GM21576 (cell line): ENCODE data around the gene ANO9.

Experiments used
- ATAC-seq: cut with Tn5 transposase; IDR thresholded peaks from one replicate; pipeline ENCODE4 v1.9.1; 2021; ENCODE audit warnings: mild to moderate bottlenecking, moderate library complexity; ENCODE audit not compliant: unreplicated experiment

ANO9 gene

DNA sequence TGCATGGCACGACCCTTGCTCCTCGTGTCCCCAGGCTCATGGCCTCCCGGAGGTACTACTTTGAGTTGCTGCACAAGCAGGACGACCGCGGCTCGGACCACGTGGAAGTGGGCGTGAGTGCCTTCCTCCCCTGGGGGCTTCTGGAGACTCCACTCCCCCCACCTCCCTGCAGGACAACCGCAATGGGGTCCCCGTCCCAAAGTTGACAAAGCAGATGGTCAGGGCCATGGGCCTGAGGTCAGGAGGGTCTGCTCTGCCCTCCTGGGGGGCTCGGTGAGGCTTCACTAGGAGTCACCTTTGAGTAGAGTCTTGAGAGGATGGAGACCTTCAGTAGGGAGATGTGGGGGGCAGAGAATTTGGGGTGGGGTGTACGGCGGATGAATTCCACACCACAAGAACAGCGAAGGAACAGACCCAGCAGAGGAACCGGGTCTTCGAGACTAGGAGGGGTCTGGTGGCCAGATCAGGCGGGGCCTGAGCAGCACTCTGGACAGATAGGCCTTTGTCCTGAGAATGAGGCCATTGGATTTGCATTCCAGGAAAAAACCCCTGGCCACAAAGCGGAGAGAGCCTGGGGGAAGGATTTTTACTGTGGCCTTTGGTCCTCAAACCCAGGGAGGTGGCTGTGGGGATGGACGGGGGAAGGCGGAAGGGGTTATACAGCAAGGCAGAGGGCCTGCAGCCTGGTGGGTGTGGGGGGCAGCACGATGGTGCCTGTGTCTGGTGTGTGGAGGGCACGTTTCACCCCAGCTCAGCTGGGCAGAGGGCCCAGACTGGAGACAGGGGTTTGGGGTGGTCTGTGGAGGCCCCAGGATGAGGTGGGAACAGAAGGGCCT lies 67.9 kb downstream of the ANO9 start:
- no peak for ATAC-seq

DNA sequence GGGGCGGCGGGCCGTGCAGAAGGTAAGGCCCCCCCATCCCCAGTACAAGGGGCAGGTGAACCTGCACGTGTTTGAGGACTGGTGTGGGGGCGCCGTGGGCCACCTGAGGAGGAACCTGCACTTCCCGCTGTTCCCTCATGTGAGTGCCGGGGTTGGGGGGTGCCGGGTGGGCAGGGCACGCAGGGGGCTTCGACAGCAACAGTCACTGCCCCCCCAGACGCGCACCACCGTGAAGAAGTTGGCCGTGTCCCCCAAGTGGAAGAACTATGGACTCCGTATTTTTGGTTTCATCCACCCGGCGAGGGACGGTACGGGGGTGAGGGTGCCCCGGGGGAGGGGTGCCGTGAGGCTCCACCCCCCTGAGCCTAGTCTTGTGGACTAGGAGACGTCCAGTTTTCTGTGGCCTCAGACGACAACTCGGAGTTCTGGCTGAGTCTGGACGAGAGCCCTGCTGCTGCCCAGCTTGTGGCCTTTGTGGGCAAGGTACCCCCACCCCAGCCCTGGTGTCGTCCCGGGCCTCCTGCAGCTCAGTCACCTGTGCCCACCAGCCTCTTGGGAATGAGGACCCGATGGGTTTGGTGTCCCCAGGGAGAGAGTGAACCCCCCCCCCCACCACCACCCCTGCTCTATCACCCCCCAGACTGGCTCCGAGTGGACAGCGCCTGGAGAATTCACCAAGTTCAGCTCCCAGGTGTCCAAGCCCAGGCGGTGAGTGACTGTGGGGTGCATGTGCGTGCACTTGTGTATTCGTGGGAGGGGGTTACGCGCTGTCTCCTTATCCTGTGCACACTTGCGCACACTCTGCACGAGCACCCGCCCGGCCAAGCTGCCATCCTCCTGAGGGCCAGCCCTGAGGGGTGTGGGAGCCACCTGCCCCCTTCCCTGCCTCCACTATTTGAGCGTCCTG lies 68.7 kb downstream of the ANO9 start:
- no peak for ATAC-seq

DNA sequence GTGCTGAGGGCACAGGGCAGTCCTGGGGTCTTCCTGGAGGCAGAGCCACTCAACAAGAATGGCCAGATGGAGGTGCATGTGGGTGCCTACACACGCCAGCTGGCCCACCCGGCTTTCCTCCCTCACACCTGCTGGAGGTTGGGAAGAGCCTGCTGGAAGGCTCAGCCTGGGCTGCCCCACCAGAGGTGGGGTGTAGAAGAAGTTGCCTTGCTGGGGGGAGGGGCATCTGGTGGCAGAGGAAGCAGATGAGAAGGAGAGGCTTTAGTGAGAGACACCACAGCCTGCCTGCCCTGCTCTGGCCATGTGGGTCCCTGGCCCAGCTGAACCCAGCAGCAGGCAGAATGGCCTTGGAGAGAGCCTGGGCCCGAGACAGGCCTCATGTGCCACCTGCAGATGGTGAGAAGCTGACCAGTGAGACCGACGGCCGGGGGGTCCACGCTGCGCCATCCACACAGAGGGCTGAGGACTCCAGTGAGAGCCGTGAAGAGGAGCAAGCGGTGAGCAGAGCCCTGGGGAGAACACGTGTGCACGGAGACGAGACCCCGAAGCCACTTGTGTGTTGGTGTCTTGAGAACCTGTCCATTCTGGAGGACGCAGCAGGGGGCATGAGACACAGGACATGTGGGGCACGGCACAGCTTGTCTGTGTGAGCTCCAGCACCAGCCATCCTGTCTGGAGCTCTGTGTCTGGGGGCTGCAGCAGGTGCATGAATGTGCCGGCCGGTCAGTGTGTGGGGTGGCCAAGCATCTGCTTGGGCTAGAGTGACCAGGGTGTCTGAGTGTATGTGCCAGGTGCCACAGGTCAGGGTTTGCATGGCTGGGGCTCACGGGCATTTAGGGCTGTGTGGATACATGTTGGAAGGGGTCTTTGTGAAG lies 69.9 kb downstream of the ANO9 start:
- ATAC-seq = no peak

DNA sequence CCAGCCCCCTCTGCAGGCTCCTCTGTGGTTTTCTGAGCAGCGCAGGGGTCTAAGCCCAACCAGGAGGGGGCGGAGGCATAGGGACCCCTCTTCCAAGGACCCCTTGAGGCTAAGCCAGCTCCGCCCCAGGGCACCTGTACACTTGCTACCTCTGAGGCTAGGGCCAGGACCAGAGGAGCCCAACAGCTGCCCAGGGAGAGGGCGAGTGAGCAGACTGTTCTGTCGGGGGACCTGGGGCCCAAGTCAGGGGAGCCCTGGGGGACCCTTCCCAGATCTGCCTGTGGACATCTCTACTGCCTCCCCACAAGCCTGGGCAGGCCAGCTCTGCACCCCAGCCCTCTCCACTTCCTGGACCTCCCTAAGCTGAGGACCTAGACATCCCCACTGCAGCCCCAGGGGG lies 70.8 kb downstream of the ANO9 start:
- ATAC-seq = no peak

DNA sequence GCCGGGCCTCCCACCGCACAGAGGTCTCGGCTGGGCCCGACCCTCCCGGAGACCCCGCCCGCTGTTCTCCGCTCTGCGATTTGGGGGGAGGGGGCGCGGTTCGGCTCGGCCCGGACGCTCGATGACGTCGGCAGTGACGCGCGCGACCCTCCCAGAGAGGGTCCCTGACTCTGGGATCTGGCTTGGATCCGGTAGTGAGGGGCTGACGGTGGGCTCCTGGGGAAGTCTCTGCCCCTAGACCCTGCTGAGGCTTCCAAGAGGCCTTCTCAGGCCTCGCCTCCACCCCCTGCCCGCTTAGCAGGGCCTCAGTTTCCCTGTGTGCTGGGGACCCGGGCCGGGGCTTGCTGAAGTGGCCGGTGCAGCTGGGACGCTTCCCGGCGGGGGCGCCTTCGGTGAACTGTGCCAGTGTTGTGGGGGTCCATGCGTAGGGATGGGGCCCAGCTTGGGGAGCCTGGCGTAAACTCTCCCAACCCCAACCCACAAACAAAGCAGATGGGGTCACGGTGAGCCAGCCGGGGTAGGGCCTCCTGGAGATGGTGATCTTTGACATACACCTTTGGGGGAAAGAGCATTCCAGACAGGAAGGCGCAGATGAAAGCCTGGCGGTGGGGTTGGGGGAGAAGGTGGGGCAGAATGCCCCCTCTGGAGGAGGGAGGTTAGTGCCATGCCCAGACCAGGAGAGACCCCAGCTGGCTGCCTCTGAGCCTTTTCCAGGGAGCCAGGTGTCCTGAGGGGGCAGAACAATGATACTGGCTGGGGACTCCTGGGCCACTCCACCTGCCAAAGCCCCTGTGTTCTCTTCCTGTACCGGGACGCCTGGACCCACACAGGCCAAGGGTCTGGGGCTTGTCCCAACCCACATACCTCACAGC lies 71.5 kb downstream of the ANO9 start:
- ATAC-seq = no peak

DNA sequence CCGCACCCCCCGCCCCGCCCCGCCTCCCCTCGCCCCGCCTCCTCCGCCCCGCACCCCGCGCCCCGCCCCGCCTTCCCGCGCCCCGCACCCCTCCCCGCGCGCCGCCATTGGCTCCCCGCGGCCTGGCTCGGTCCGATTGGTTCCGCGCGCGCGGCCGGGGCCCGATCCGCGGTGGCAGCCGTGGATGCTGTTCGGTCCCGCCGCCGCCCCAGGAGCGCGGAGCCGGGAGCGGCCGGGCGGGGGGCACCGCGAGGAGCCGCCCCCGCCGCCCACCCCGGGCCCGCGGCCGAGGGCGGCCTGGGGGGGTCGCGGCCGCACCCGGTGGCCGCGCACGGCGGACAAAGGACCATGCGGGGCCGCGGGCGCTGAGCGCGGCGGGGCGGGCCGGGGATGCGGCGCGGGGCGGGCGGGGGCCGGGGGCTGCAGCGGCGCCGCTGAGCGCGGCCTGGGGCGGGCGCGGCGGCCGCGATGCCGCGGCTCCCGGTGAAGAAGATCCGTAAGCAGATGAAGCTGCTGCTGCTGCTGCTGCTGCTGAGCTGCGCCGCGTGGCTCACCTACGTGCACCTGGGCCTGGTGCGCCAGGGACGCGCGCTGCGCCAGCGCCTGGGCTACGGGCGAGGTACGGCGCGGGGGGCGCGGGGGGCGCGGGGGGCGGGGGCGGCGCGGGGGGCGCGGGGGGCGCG lies 72.3 kb downstream of the ANO9 start, which contains the start of gene B4GALNT4:
Gene B4GALNT4 (plus strand): TSS at position 164 of the 683 bp plus-strand sequence. CDS start 305 bp downstream, at position 469.
- no peak for ATAC-seq

DNA sequence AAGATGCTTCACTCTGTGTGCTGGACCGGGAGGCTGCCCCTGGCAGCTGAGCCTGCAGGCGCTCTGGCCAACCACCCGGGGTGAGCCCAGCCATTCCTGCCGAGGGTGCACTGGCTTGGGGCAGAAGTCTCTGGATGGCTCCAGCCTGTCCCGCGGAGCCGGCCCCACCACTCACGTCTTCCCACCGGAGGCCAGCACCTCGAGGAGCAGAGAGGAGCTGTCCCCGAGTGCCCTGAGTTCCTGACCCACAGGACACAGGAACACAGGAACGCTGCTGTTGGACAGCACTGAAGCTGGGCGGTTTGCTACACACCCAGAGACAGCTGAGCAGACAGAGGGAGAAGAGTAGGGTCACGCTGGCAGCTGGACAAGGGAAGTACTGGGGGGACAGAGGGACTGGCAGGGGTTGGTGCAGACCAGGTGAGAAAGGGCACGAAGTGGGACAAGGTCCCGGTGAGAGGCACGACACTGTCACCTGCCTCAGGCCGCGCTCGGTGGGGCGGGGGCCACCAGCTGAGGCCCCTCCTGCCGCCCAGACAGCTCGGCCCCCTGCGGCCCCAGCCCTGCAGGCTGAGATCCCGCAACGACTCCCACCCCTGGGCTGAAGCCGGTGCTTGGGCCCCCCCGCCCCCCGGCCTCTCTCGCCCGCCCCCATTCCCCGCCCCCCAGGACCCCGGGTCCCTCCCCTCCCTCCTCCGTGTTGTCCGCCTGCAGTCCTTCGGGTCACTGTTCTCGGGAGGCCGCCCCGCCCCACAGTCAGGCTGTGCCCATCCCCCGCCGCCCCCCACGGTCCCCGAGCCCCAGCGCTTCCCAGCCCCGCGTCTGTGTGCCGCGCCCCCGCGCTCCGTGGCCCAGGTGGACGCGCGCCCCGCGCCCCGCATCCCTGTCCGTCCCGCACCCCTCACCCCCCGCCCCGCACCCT lies 73.1 kb downstream of the ANO9 start:
- no peak for ATAC-seq

DNA sequence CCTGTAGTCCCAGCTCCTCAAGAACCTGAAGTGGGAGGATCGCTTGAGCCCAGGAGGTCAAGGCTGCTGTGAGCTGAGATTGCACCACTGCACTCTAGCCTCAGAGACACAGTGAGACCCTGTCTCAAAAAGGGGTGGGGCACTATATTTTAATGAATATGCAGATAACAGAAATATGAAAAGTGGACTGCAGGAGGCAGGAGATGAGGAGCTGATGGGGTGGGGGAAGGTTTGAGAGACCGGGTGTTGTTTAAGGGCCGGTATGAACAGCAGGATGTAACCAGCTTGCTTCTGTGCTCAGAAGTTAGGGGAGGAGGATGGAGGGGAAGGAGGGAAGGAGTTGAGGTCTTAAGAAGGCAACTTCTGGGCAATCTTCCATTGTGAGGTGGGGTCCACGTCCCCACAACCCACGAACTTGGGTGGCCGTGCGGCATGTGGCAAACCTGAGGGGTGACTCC lies 73.8 kb downstream of the ANO9 start:
- ATAC-seq = no peak
